OCI-LY1 (cell line): ENCODE results near the gene PDXDC1.
"Not testable (repeated sequence)": the region's sequence is repeated elsewhere in the genome, so short reads cannot be mapped to it uniquely, and the experiment has no call there.

ENCODE experiments used
- CTCF ChIP-seq: fragments of 200-600 bp; sonication (generic), shearing (Covaris generic); IDR thresholded peaks from 2 replicates; pipeline ENCODE4 v1.5.1; 2017; ENCODE audit warnings: mild to moderate bottlenecking, antibody characterized with exemption, low read length, moderate library complexity, mixed read lengths
- EZH2 ChIP-seq: fragments of 200-600 bp; sonication (generic), shearing (Covaris generic); IDR thresholded peaks from 2 replicates; pipeline ENCODE4 v1.8.0; 2017; ENCODE audit warnings: borderline replicate concordance, mixed run types, mild to moderate bottlenecking, antibody characterized with exemption, low read length, moderate library complexity, mixed read lengths

- not testable (repeated sequence) for TF ChIP-seq EZH2, CTCF
Observed at GRCh38 chr16:14929176-14929575, 45.6 kb upstream of the PDXDC1 start.
